ENCODE measurements around the gene SLC24A3. TPM values are rescaled to one million over a fixed set of nuclear protein-coding genes. Genes with fewer than 3 reads are reported as not detected.

SLC24A3 gene
- total and polyA plus RNA-seq, 7 experiments from 2014 or later, result 0.58 to 1.0 TPM; not detected in 5

- Mint-ChIP-seq H3K36me3 (no peaks in the 10 kb centered on the region), H3K27ac (peak overlapping the region in 5 of 9 donors; percentile 50 to 72 (median 64)), H3K4me1 (peaks cover 1 to 31% (median 7%) of the 10 kb centered on the region in 7 donors), H3K27me3 (peaks cover 0 to 4% (median 0%) of the 10 kb centered on the region in 5 donors), H3K4me3 (peak overlapping the region in 2 of 10 donors; percentile 32 to 33), H3K9me3 (peaks cover 0 to 3% (median 0%) of the 10 kb centered on the region in 11 donors)
- ATAC-seq (no peak), DNase-seq (peak in 3 of 9 donors; percentile 2 to 22 (median 18))
- H3K36me3 ChIP-seq (ENCODE audit: control insufficient read depth in 2 of 3, insufficient read depth in 3 of 3, low read length in 3 of 3), result no peaks in the 10 kb centered on the region
- intact Hi-C loops (cut with micrococcal nuclease), result no loop called here
- H3K9me3 ChIP-seq (ENCODE audit: control insufficient read depth in 2 of 3, low read length in 3 of 3), result no peaks in the 10 kb centered on the region
- POLR2A ChIA-PET, result no interaction called here
- CTCF ChIA-PET, result no interaction called here
- H3K27me3 ChIP-seq (ENCODE audit: control insufficient read depth in 2 of 2, insufficient read depth in 2 of 2, low read length in 2 of 2), result no peaks in the 10 kb centered on the region
- H3K4me1 ChIP-seq (ENCODE audit: control insufficient read depth in 2 of 2, insufficient read depth in 2 of 2, low read length in 2 of 2), result peaks cover 0 to 5% of the 10 kb centered on the region in 2 donors
- no peak overlapping the region for H3K27ac ChIP-seq (ENCODE audit: low read depth, low read length)
- H3K4me3 ChIP-seq (ENCODE audit: low read length), result no peak overlapping the region
Observed at GRCh38 chr20:19543101-19543500, 330.7 kb downstream of the SLC24A3 start.

- no peaks in the 10 kb centered on the region for H3K36me3 ChIP-seq (ENCODE audit: control insufficient read depth in 2 of 3, insufficient read depth in 3 of 3, low read length in 3 of 3)
- H3K4me1 ChIP-seq (ENCODE audit: control insufficient read depth in 2 of 2, insufficient read depth in 2 of 2, low read length in 2 of 2), result peaks cover 0 to 5% of the 10 kb centered on the region in 2 donors
- intact Hi-C loops (cut with micrococcal nuclease), result no loop called here
- Mint-ChIP-seq H3K27me3 (peaks cover 0 to 4% (median 0%) of the 10 kb centered on the region in 5 donors), H3K27ac (peak overlapping the region in 1 of 9 donors; percentile 41), H3K4me1 (peaks cover 1 to 31% (median 7%) of the 10 kb centered on the region in 7 donors), H3K4me3 (no peak overlapping the region), H3K36me3 (no peaks in the 10 kb centered on the region), H3K9me3 (no peaks in the 10 kb centered on the region)
- CTCF ChIA-PET, result no interaction called here
- ATAC-seq (no peak), DNase-seq (no peak)
- H3K27ac ChIP-seq (ENCODE audit: low read depth, low read length), result no peak overlapping the region
- H3K4me3 ChIP-seq (ENCODE audit: low read length), result no peak overlapping the region
- no peaks in the 10 kb centered on the region for H3K27me3 ChIP-seq (ENCODE audit: control insufficient read depth in 2 of 2, insufficient read depth in 2 of 2, low read length in 2 of 2)
- H3K9me3 ChIP-seq (ENCODE audit: control insufficient read depth in 2 of 3, low read length in 3 of 3), result no peaks in the 10 kb centered on the region
- POLR2A ChIA-PET, result no interaction called here
Observed at GRCh38 chr20:19544684-19545083, 332.2 kb downstream of the SLC24A3 start.

DNA sequence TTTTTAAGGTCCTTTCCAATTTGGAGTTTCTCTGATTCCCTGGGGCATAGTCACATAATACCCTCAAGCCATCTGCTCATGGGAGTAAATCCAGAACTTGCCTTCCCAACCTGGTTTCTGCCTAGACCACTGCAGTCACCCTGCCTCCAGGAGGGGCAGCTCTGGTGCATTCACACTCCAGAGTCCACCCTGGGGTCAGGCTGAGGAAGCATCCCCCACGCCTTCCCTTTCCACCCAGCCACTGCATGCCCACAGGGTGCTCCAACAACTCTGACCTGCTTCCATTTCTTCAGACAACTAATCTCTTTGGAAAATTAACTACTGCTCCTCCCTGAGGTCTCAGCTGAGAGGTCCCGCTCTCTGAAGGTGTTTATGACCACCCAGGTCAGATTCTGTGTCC is 334.2 kb downstream of the SLC24A3 start:
- no peak overlapping the region for H3K27ac Mint-ChIP-seq
- Histone ChIP-seq H3K27ac (ENCODE audit: low read depth, low read length) (no peak overlapping the region), H3K27me3 (ENCODE audit: control insufficient read depth in 2 of 2, insufficient read depth in 2 of 2, low read length in 2 of 2) (no peaks in the 10 kb centered on the region), H3K4me3 (ENCODE audit: low read length) (no peak overlapping the region), H3K4me1 (ENCODE audit: control insufficient read depth in 2 of 2, insufficient read depth in 2 of 2, low read length in 2 of 2) (peaks cover 0 to 5% of the 10 kb centered on the region in 2 donors), H3K36me3 (ENCODE audit: control insufficient read depth in 2 of 3, insufficient read depth in 3 of 3, low read length in 3 of 3) (no peaks in the 10 kb centered on the region), H3K9me3 (ENCODE audit: control insufficient read depth in 2 of 3, low read length in 3 of 3) (no peaks in the 10 kb centered on the region)
- ChIA-PET POLR2A (no interaction called here), CTCF (no interaction called here)
- no peaks in the 10 kb centered on the region for H3K9me3 Mint-ChIP-seq
- H3K27me3 Mint-ChIP-seq, result peaks cover 0 to 3% (median 0%) of the 10 kb centered on the region in 5 donors
- no peaks in the 10 kb centered on the region for H3K36me3 Mint-ChIP-seq
- intact Hi-C loops (cut with micrococcal nuclease), result no loop called here
- no peak for ATAC-seq
- no peak for DNase-seq
- H3K4me3 Mint-ChIP-seq, result no peak overlapping the region
- peaks cover 1 to 19% (median 7%) of the 10 kb centered on the region in 7 donors for H3K4me1 Mint-ChIP-seq

- no peak for ATAC-seq
- peaks cover 0 to 10% (median 5%) of the 10 kb centered on the region in 7 donors for H3K4me1 Mint-ChIP-seq
Observed at GRCh38 chr20:19547547-19547946, 335.1 kb downstream of the SLC24A3 start.

DNA sequence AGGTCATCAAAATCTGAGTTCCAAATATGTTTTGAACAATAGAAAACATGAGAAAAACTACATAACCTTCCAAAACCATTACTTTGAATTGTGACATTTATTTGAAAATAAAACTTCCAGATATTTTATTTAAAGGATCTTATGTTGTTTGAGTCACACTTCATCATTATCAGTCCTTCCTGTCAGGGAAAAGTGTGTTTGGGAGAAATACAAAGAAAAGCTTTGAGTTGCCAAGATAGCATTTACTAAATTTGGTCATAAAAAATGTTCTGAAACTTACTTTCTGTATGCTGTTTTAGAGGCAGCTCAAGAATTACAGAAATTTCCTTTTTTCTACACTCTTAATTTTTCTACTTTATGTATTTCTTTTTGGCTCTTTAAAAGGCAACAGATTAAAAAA is 337.5 kb downstream of the SLC24A3 start:
- Histone ChIP-seq H3K9me3 (ENCODE audit: control insufficient read depth in 2 of 3, low read length in 3 of 3) (no peaks in the 10 kb centered on the region), H3K4me1 (ENCODE audit: control insufficient read depth in 2 of 2, insufficient read depth in 2 of 2, low read length in 2 of 2) (no peaks in the 10 kb centered on the region), H3K36me3 (ENCODE audit: control insufficient read depth in 2 of 3, insufficient read depth in 3 of 3, low read length in 3 of 3) (no peaks in the 10 kb centered on the region), H3K27me3 (ENCODE audit: control insufficient read depth in 2 of 2, insufficient read depth in 2 of 2, low read length in 2 of 2) (no peaks in the 10 kb centered on the region), H3K27ac (ENCODE audit: low read depth, low read length) (no peak overlapping the region), H3K4me3 (ENCODE audit: low read length) (no peak overlapping the region)
- ATAC-seq (no peak), DNase-seq (no peak)
- H3K27ac Mint-ChIP-seq, result no peak overlapping the region
- H3K9me3 Mint-ChIP-seq, result no peaks in the 10 kb centered on the region
- POLR2A ChIA-PET, result no interaction called here
- peaks cover 0 to 6% (median 0%) of the 10 kb centered on the region in 7 donors for H3K4me1 Mint-ChIP-seq
- no peaks in the 10 kb centered on the region for H3K27me3 Mint-ChIP-seq
- H3K36me3 Mint-ChIP-seq, result no peaks in the 10 kb centered on the region
- CTCF ChIA-PET, result no interaction called here
- no peak overlapping the region for H3K4me3 Mint-ChIP-seq
- intact Hi-C loops (cut with micrococcal nuclease), result no loop called here

More at GRCh38 chr20:19547547-19547946, 335.1 kb downstream of the SLC24A3 start:
- H3K36me3 Mint-ChIP-seq, result no peaks in the 10 kb centered on the region
- Histone ChIP-seq H3K4me1 (ENCODE audit: control insufficient read depth in 2 of 2, insufficient read depth in 2 of 2, low read length in 2 of 2) (peaks cover 0 to 5% of the 10 kb centered on the region in 2 donors), H3K27me3 (ENCODE audit: control insufficient read depth in 2 of 2, insufficient read depth in 2 of 2, low read length in 2 of 2) (no peaks in the 10 kb centered on the region), H3K4me3 (ENCODE audit: low read length) (no peak overlapping the region), H3K36me3 (ENCODE audit: control insufficient read depth in 2 of 3, insufficient read depth in 3 of 3, low read length in 3 of 3) (no peaks in the 10 kb centered on the region), H3K9me3 (ENCODE audit: control insufficient read depth in 2 of 3, low read length in 3 of 3) (no peaks in the 10 kb centered on the region), H3K27ac (ENCODE audit: low read depth, low read length) (no peak overlapping the region)
- ChIA-PET CTCF (no interaction called here), POLR2A (no interaction called here)
- no peak overlapping the region for H3K4me3 Mint-ChIP-seq
- DNase-seq, result no peak
- no peaks in the 10 kb centered on the region for H3K27me3 Mint-ChIP-seq
- intact Hi-C loops (cut with micrococcal nuclease), result no loop called here
- H3K9me3 Mint-ChIP-seq, result no peaks in the 10 kb centered on the region
- no peak overlapping the region for H3K27ac Mint-ChIP-seq

GRCh38 chr20:19552221-19553180 is 340.1 kb downstream of the SLC24A3 start:
- ChIA-PET CTCF (no interaction called here), POLR2A (no interaction called here)
- no peak for DNase-seq
- H3K4me3 ChIP-seq (ENCODE audit: low read length), result no peak overlapping the region
- no peak overlapping the region for H3K27ac ChIP-seq (ENCODE audit: low read depth, low read length)
- no peaks in the 10 kb centered on the region for H3K36me3 Mint-ChIP-seq
- no peaks in the 10 kb centered on the region for H3K4me1 ChIP-seq (ENCODE audit: control insufficient read depth in 2 of 2, insufficient read depth in 2 of 2, low read length in 2 of 2)
- H3K9me3 ChIP-seq (ENCODE audit: control insufficient read depth in 2 of 3, low read length in 3 of 3), result no peaks in the 10 kb centered on the region
- no peaks in the 10 kb centered on the region for H3K27me3 Mint-ChIP-seq
- H3K9me3 Mint-ChIP-seq, result no peaks in the 10 kb centered on the region
- H3K27me3 ChIP-seq (ENCODE audit: control insufficient read depth in 2 of 2, insufficient read depth in 2 of 2, low read length in 2 of 2), result no peaks in the 10 kb centered on the region
- no peak for ATAC-seq
- intact Hi-C loops (cut with micrococcal nuclease), result no loop called here
- no peak overlapping the region for H3K27ac Mint-ChIP-seq
- no peaks in the 10 kb centered on the region for H3K36me3 ChIP-seq (ENCODE audit: control insufficient read depth in 2 of 3, insufficient read depth in 3 of 3, low read length in 3 of 3)
- peaks cover 0 to 6% (median 0%) of the 10 kb centered on the region in 7 donors for H3K4me1 Mint-ChIP-seq
- H3K4me3 Mint-ChIP-seq, result no peak overlapping the region

DNA sequence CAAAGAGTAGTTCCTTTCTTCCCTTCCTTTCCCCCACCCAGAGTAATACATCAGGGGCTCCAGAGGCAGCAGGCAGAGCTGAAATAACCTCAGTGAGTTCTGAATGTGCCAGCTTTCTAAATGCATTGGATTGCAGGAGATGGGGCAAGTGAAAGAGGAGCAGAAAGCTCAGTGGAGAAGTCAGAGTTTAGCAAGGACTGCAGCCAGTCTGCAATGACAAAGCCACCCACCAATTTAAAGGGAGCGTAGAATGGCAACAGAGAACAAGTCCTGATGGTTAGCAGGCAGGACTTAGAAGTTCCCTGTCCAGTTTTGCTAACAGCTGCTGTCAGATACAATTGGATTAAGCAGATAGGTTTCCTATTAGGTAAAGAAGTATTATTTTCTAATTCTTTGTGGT is 342.2 kb downstream of the SLC24A3 start:
- intact Hi-C loops (cut with micrococcal nuclease), result no loop called here
- H3K27ac ChIP-seq (ENCODE audit: low read depth, low read length), result no peak overlapping the region

More for the DNA sequence above, 342.2 kb downstream of the SLC24A3 start:
- Mint-ChIP-seq H3K27ac (peak overlapping the region in 5 of 9 donors; percentile 18 to 68 (median 42)), H3K9me3 (no peaks in the 10 kb centered on the region), H3K4me3 (peak overlapping the region in 1 of 10 donors; percentile 12), H3K4me1 (peaks cover 0 to 6% (median 0%) of the 10 kb centered on the region in 7 donors), H3K27me3 (no peaks in the 10 kb centered on the region), H3K36me3 (no peaks in the 10 kb centered on the region)
- ChIA-PET CTCF (no interaction called here), POLR2A (no interaction called here)
- Histone ChIP-seq H3K36me3 (ENCODE audit: control insufficient read depth in 2 of 3, insufficient read depth in 3 of 3, low read length in 3 of 3) (no peaks in the 10 kb centered on the region), H3K9me3 (ENCODE audit: control insufficient read depth in 2 of 3, low read length in 3 of 3) (no peaks in the 10 kb centered on the region), H3K4me3 (ENCODE audit: low read length) (no peak overlapping the region), H3K4me1 (ENCODE audit: control insufficient read depth in 2 of 2, insufficient read depth in 2 of 2, low read length in 2 of 2) (no peaks in the 10 kb centered on the region), H3K27me3 (ENCODE audit: control insufficient read depth in 2 of 2, insufficient read depth in 2 of 2, low read length in 2 of 2) (no peaks in the 10 kb centered on the region)
- no peak for DNase-seq
- no peak for ATAC-seq

All from naive thymus-derived CD4-positive, alpha-beta T cell (primary cell).